OCI-LY1 (cell line): ENCODE measurements around the gene L1CAM.

Experiments
- EZH2 ChIP-seq: fragments of 200-600 bp; sonication (generic), shearing (Covaris generic); IDR thresholded peaks from 2 replicates; pipeline ENCODE4 v1.8.0; 2017; ENCODE audit warnings: borderline replicate concordance, mixed run types, mild to moderate bottlenecking, antibody characterized with exemption, low read length, moderate library complexity, mixed read lengths
- TF ChIP-seq, protein P1 (sequence below): fragments of 200-600 bp; sonication (generic), shearing (Covaris generic); IDR thresholded peaks from 2 replicates; pipeline ENCODE4 v1.5.1; 2017; ENCODE audit warnings: mild to moderate bottlenecking, antibody characterized with exemption, low read length, moderate library complexity, mixed read lengths

GRCh38 chrX:153865321-153865580, 20.7 kb downstream of the L1CAM start:
- TF ChIP-seq, protein P1, sequence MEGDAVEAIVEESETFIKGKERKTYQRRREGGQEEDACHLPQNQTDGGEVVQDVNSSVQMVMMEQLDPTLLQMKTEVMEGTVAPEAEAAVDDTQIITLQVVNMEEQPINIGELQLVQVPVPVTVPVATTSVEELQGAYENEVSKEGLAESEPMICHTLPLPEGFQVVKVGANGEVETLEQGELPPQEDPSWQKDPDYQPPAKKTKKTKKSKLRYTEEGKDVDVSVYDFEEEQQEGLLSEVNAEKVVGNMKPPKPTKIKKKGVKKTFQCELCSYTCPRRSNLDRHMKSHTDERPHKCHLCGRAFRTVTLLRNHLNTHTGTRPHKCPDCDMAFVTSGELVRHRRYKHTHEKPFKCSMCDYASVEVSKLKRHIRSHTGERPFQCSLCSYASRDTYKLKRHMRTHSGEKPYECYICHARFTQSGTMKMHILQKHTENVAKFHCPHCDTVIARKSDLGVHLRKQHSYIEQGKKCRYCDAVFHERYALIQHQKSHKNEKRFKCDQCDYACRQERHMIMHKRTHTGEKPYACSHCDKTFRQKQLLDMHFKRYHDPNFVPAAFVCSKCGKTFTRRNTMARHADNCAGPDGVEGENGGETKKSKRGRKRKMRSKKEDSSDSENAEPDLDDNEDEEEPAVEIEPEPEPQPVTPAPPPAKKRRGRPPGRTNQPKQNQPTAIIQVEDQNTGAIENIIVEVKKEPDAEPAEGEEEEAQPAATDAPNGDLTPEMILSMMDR: no peak
- TF ChIP-seq EZH2: no peak
